Esophagus squamous epithelium (tissue), 4 donors: Measurements from ENCODE around the gene ANTXR1.

Experiments used
- CTCF ChIP-seq, 6 experiments: fragments of 450-650 bp in 4 of 6; fragments of 200-600 bp in 2 of 6; sonication (generic) in 2 of 6; IDR thresholded peaks; one replicate each; pipeline ENCODE4 v1.5.1; 2016 to 2019; ENCODE audit warnings: antibody characterized with exemption in 6 of 6, mild to moderate bottlenecking in 4 of 6, moderate library complexity in 4 of 6
- POLR2A ChIP-seq, 4 donors: fragments of 450-650 bp; IDR thresholded peaks; one replicate each; pipeline ENCODE4 v1.6.1; 2017; ENCODE audit warnings: antibody characterized with exemption in 4 of 4, mild to moderate bottlenecking in 4 of 4, moderate library complexity in 3 of 4

DNA sequence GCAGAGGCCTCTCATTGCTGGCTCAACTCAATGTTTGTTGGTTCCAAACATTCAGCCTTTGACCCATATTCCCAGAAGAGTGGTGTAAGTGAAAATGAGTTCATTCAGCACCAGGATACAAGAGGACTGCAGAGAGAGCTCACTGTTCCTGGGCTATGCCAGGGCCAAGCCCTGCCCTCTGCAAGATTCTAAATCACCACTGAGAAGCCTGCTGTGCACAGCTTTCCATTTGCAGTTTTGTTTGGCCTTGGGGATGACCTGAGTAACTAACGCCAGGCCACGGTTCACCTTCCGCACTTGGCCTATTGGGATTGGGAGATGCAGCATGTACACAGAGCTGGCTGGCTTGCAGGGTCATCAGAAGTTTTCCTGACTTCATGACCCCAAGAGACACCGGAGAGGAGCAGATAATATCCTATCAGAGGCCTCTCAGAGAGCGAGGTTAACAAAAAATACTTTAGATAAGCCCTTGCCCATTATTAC lies 25.9 kb upstream of the ANTXR1 start:
- TF ChIP-seq POLR2A (IDR thresholded peaks at IDR 0.05) (no peak), CTCF (IDR thresholded peaks at IDR 0.05) (no peak)
